ENCODE results near the gene OGFR.

OGFR gene

GRCh38 chr20:62808211-62808865 is 3.7 kb downstream of the OGFR start:
- H3K27me3 ChIP-seq (ENCODE audit: control insufficient read depth, insufficient read depth, low read length, poor library complexity, severe bottlenecking), result peaks cover 9% of the 10 kb centered on the region
- peaks cover 12% of the 10 kb centered on the region for H3K4me1 ChIP-seq (ENCODE audit: control insufficient read depth, insufficient read depth, low read length)
- no peak overlapping the region for H3K27ac ChIP-seq (ENCODE audit: insufficient read depth, low read depth, low read length, poor library complexity, severe bottlenecking)
- WGBS, 2 experiments, result 45% methylated on average over 21 of the region's 21 CpGs
- H3K9me3 ChIP-seq (ENCODE audit: control insufficient read depth, low read length), result no peaks in the 10 kb centered on the region
- H3K36me3 ChIP-seq (ENCODE audit: control insufficient read depth, insufficient read depth, low read length), result no peaks in the 10 kb centered on the region
- H3K4me3 ChIP-seq (ENCODE audit: insufficient read depth, low read depth, low read length), result no peak overlapping the region

GRCh38 chr20:62809530-62810428 is 5.1 kb downstream of the OGFR start:
- whole genome bisulfite sequencing, 2 experiments, result 94% methylated on average over 23 to 24 of the region's 24 CpGs
- Histone ChIP-seq H3K27me3 (ENCODE audit: control insufficient read depth, insufficient read depth, low read length, poor library complexity, severe bottlenecking) (no peaks in the 10 kb centered on the region), H3K36me3 (ENCODE audit: control insufficient read depth, insufficient read depth, low read length) (no peaks in the 10 kb centered on the region), H3K27ac (ENCODE audit: insufficient read depth, low read depth, low read length, poor library complexity, severe bottlenecking) (no peak overlapping the region), H3K4me3 (ENCODE audit: insufficient read depth, low read depth, low read length) (no peak overlapping the region), H3K9me3 (ENCODE audit: control insufficient read depth, low read length) (no peaks in the 10 kb centered on the region), H3K4me1 (ENCODE audit: control insufficient read depth, insufficient read depth, low read length) (peaks cover 15% of the 10 kb centered on the region)

- H3K9me3 ChIP-seq (ENCODE audit: control insufficient read depth, low read length), result no peaks in the 10 kb centered on the region
- H3K27me3 ChIP-seq (ENCODE audit: control insufficient read depth, insufficient read depth, low read length, poor library complexity, severe bottlenecking), result peaks cover 10% of the 10 kb centered on the region
- peaks cover 17% of the 10 kb centered on the region for H3K4me1 ChIP-seq (ENCODE audit: control insufficient read depth, insufficient read depth, low read length)
- no peak overlapping the region for H3K4me3 ChIP-seq (ENCODE audit: insufficient read depth, low read depth, low read length)
- no peaks in the 10 kb centered on the region for H3K36me3 ChIP-seq (ENCODE audit: control insufficient read depth, insufficient read depth, low read length)
- H3K27ac ChIP-seq (ENCODE audit: insufficient read depth, low read depth, low read length, poor library complexity, severe bottlenecking), result no peak overlapping the region
- WGBS, 2 experiments, result 96% methylated on average over 21 of the region's 21 CpGs
Measured at GRCh38 chr20:62811320-62811719, 6.7 kb downstream of the OGFR start.

GRCh38 chr20:62811720-62812119 is 7.1 kb downstream of the OGFR start:
- 92 to 94% methylated on average over 10 of the region's 10 CpGs for WGBS, 2 experiments
- peaks cover 14% of the 10 kb centered on the region for H3K27me3 ChIP-seq (ENCODE audit: control insufficient read depth, insufficient read depth, low read length, poor library complexity, severe bottlenecking)
- H3K4me1 ChIP-seq (ENCODE audit: control insufficient read depth, insufficient read depth, low read length), result peaks cover 13% of the 10 kb centered on the region
- no peak overlapping the region for H3K4me3 ChIP-seq (ENCODE audit: insufficient read depth, low read depth, low read length)
- H3K9me3 ChIP-seq (ENCODE audit: control insufficient read depth, low read length), result no peaks in the 10 kb centered on the region
- H3K36me3 ChIP-seq (ENCODE audit: control insufficient read depth, insufficient read depth, low read length), result no peaks in the 10 kb centered on the region
- no peak overlapping the region for H3K27ac ChIP-seq (ENCODE audit: insufficient read depth, low read depth, low read length, poor library complexity, severe bottlenecking)

GRCh38 chr20:62812181-62812906 is 7.7 kb downstream of the OGFR start:
- Histone ChIP-seq H3K9me3 (ENCODE audit: control insufficient read depth, low read length) (no peaks in the 10 kb centered on the region), H3K4me1 (ENCODE audit: control insufficient read depth, insufficient read depth, low read length) (peaks cover 13% of the 10 kb centered on the region), H3K27me3 (ENCODE audit: control insufficient read depth, insufficient read depth, low read length, poor library complexity, severe bottlenecking) (peaks cover 20% of the 10 kb centered on the region), H3K36me3 (ENCODE audit: control insufficient read depth, insufficient read depth, low read length) (no peaks in the 10 kb centered on the region), H3K27ac (ENCODE audit: insufficient read depth, low read depth, low read length, poor library complexity, severe bottlenecking) (no peak overlapping the region), H3K4me3 (ENCODE audit: insufficient read depth, low read depth, low read length) (no peak overlapping the region)
- WGBS, 2 experiments, result 95% methylated on average over 43 of the region's 43 CpGs

- no peak overlapping the region for H3K4me3 ChIP-seq (ENCODE audit: insufficient read depth, low read depth, low read length)
- H3K36me3 ChIP-seq (ENCODE audit: control insufficient read depth, insufficient read depth, low read length), result no peaks in the 10 kb centered on the region
- no peaks in the 10 kb centered on the region for H3K9me3 ChIP-seq (ENCODE audit: control insufficient read depth, low read length)
- H3K27ac ChIP-seq (ENCODE audit: insufficient read depth, low read depth, low read length, poor library complexity, severe bottlenecking), result no peak overlapping the region
- H3K27me3 ChIP-seq (ENCODE audit: control insufficient read depth, insufficient read depth, low read length, poor library complexity, severe bottlenecking), result peaks cover 25% of the 10 kb centered on the region
- WGBS, 2 experiments, result 94 to 97% methylated on average over 11 of the region's 11 CpGs
- peaks cover 16% of the 10 kb centered on the region for H3K4me1 ChIP-seq (ENCODE audit: control insufficient read depth, insufficient read depth, low read length)
Measured at GRCh38 chr20:62812907-62813200, 8.2 kb downstream of the OGFR start.

GRCh38 chr20:62813588-62813987 is 9.0 kb downstream of the OGFR start:
- no peak overlapping the region for H3K27ac ChIP-seq (ENCODE audit: insufficient read depth, low read depth, low read length, poor library complexity, severe bottlenecking)
- H3K36me3 ChIP-seq (ENCODE audit: control insufficient read depth, insufficient read depth, low read length), result no peaks in the 10 kb centered on the region
- peaks cover 28% of the 10 kb centered on the region for H3K27me3 ChIP-seq (ENCODE audit: control insufficient read depth, insufficient read depth, low read length, poor library complexity, severe bottlenecking)
- H3K4me1 ChIP-seq (ENCODE audit: control insufficient read depth, insufficient read depth, low read length), result peaks cover 17% of the 10 kb centered on the region
- H3K4me3 ChIP-seq (ENCODE audit: insufficient read depth, low read depth, low read length), result no peak overlapping the region
- H3K9me3 ChIP-seq (ENCODE audit: control insufficient read depth, low read length), result no peaks in the 10 kb centered on the region
- WGBS, 2 experiments, result 83 to 86% methylated on average over 13 of the region's 13 CpGs

- 93 to 96% methylated on average over 13 of the region's 13 CpGs for WGBS, 2 experiments
- H3K36me3 ChIP-seq (ENCODE audit: control insufficient read depth, insufficient read depth, low read length), result no peaks in the 10 kb centered on the region
Measured at GRCh38 chr20:62814060-62814708, 9.5 kb downstream of the OGFR start.

GRCh38 chr20:62814709-62815065 is 10.1 kb downstream of the OGFR start:
- Histone ChIP-seq H3K36me3 (ENCODE audit: control insufficient read depth, insufficient read depth, low read length) (no peaks in the 10 kb centered on the region), H3K27me3 (ENCODE audit: control insufficient read depth, insufficient read depth, low read length, poor library complexity, severe bottlenecking) (peaks cover 28% of the 10 kb centered on the region), H3K4me3 (ENCODE audit: insufficient read depth, low read depth, low read length) (no peak overlapping the region), H3K4me1 (ENCODE audit: control insufficient read depth, insufficient read depth, low read length) (peaks cover 27% of the 10 kb centered on the region), H3K9me3 (ENCODE audit: control insufficient read depth, low read length) (no peaks in the 10 kb centered on the region), H3K27ac (ENCODE audit: insufficient read depth, low read depth, low read length, poor library complexity, severe bottlenecking) (no peak overlapping the region)
- 91% methylated on average over 12 of the region's 12 CpGs for WGBS, 2 experiments

More at GRCh38 chr20:62814060-62814708, 9.5 kb downstream of the OGFR start:
- Histone ChIP-seq H3K4me3 (ENCODE audit: insufficient read depth, low read depth, low read length) (no peak overlapping the region), H3K27ac (ENCODE audit: insufficient read depth, low read depth, low read length, poor library complexity, severe bottlenecking) (no peak overlapping the region), H3K4me1 (ENCODE audit: control insufficient read depth, insufficient read depth, low read length) (peaks cover 23% of the 10 kb centered on the region), H3K9me3 (ENCODE audit: control insufficient read depth, low read length) (no peaks in the 10 kb centered on the region), H3K27me3 (ENCODE audit: control insufficient read depth, insufficient read depth, low read length, poor library complexity, severe bottlenecking) (peaks cover 28% of the 10 kb centered on the region)

All from ectodermal cell (in vitro differentiated cells).